ENCODE results near the gene SCG3.

- TF ChIP-seq CTCF (conservative IDR thresholded peaks at IDR 0.05; ENCODE audit: low read depth, low read length) (no peak), EZH2 (IDR thresholded peaks at IDR 0.05; ENCODE audit: low read length, unreplicated experiment) (no peak), EZH2phosphoT487 (IDR thresholded peaks at IDR 0.05; ENCODE audit: borderline replicate concordance, low read length) (no peak)
These were observed 6.3 kb downstream of the SCG3 start for GRCh38 chr15:51687565-51687964.

Data from PC-3 (cell line).